ENCODE results near the gene ULK4.

GRCh38 chr3:41569632-41570305 is 392.1 kb downstream of the ULK4 start:
- TF ChIP-seq CTCF (conservative IDR thresholded peaks at IDR 0.05; ENCODE audit: low read length) = no peak
- TF ChIP-seq EZH2phosphoT487 (IDR thresholded peaks at IDR 0.05; ENCODE audit: borderline replicate concordance) = no peak
